Measurements from ENCODE around the gene RNF223. TPM values are rescaled to one million over a fixed set of nuclear protein-coding genes. Genes with fewer than 3 reads are reported as not detected.

RNF223 gene
- total RNA-seq, 4 donors from 2014 or later: 9.4 to 19.5 (median 10.5) TPM

DNA sequence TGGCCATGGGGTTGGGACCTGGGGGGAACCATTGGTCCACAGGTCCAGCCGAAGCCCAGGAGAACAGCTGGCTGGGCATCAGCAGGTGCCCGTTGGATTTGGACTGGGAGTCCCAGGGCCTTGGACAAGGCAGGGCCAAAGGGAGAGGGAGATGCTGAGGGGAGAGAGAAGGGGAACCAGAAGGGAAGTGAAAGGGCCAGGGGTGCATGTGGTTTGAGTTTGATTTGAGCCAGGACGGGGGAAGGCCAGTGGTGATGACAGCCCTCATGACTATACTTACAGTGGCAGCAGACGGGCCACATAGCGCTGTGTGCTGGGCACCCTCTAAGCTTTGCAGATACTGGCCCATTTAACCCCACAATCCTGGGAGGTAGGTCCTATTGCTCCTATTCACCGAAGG is 35.4 kb downstream of the RNF223 start:
- TF ChIP-seq, protein P1, sequence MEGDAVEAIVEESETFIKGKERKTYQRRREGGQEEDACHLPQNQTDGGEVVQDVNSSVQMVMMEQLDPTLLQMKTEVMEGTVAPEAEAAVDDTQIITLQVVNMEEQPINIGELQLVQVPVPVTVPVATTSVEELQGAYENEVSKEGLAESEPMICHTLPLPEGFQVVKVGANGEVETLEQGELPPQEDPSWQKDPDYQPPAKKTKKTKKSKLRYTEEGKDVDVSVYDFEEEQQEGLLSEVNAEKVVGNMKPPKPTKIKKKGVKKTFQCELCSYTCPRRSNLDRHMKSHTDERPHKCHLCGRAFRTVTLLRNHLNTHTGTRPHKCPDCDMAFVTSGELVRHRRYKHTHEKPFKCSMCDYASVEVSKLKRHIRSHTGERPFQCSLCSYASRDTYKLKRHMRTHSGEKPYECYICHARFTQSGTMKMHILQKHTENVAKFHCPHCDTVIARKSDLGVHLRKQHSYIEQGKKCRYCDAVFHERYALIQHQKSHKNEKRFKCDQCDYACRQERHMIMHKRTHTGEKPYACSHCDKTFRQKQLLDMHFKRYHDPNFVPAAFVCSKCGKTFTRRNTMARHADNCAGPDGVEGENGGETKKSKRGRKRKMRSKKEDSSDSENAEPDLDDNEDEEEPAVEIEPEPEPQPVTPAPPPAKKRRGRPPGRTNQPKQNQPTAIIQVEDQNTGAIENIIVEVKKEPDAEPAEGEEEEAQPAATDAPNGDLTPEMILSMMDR (IDR thresholded peaks at IDR 0.05): no peak
- no peak for TF ChIP-seq POLR2A (IDR thresholded peaks at IDR 0.05)
- intact Hi-C loops (cut with DNase I; ENCODE audit: low total_unique reads): no loop called here
- no peak for DNase-seq (ENCODE audit: low spot score in 2 of 2)
- no peak overlapping the region for H3K4me3 ChIP-seq (ENCODE audit: low read depth, poor library complexity, severe bottlenecking)
- 80 to 83% methylated on average over 6 of the region's 6 CpGs for WGBS, 2 donors

DNA sequence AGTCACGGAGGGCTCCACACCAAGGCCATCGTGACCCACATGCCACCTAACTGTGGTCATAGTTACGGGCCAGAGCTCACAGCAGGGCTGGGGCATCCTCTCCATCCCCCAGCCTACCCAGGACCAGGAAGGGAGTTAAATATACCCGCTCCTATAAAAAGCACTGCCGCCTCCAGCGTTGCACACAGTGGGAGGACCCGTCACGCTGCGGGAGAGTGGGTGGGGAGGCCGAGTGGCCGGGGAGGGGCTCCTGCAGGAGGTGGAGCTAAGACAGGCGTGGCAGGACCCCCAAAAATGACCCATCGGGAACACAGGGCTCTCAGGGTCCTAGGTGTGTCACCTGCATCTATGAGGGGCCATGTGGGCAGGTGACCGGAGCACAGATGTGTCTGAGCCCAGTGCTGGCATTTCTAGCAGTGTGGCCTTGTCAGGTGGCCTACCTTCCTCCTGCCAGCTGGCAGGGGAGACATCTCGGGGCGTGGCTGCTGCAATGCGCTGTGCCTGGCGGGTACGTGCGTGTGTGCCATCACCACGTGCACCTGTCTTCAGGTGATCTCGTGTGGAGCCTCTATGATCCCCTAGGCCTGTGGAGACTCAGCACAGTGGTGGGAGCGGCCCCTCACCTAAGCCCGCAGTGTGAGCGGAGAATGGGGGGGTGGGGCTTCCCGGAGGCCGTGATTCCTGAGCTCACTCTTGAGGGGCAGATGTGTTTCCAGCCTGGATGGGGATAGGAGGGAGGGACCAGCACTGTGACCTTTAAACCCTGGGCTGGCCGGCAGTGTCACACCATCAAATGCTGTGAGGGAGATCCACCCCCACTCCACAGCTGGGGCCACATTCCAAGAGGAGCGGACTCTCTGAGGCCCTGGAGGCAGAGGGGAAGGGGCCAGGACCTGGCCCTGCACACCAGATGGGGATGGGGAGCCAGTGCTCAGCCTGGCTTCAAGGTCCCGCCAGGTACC is 36.5 kb downstream of the RNF223 start:
- TF ChIP-seq, protein P1 (IDR thresholded peaks at IDR 0.05): no peak
- TF ChIP-seq POLR2A (IDR thresholded peaks at IDR 0.05): no peak
- 51 to 61% methylated on average over 19 to 27 of the region's 30 CpGs for WGBS, 2 donors

DNA sequence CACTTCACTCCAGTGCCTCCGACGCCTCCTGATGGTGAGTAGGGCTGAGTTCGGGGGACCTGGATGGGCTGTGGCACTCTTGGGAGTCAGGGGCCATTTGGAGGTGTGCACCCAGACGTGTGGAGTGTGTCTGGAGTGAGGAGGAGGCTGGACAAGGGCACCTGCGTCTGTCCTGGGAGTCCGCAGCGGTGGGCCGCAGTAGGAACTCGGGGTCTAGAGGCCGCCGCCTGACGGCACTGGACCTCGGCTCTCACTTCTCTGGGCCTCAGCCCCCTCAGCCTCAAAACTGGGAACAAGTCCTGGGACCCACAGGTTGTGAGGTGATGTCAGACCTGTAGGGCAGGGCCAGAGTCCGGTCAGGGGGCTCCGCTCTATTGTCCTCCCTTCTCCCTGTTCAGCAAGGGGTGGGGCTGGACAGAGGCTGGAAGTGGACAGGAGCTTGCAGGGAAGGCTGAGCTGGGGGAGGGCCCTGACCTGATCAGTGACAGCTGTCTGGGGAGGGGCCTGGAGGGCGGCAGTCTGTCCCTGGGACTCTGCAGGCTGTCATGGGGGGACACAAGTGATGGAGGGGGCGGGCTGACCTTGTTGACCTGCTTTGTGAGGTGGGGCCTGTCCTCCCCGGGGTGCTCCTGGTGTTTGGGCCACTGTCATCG is 38.7 kb downstream of the RNF223 start:
- WGBS, 2 donors: 92% methylated on average over 18 to 19 of the region's 19 CpGs
- no peak for DNase-seq (ENCODE audit: low spot score in 2 of 2)
- TF ChIP-seq POLR2A (IDR thresholded peaks at IDR 0.05): no peak
- TF ChIP-seq, protein P1 (IDR thresholded peaks at IDR 0.05): no peak
- intact Hi-C loops (cut with DNase I; ENCODE audit: low total_unique reads): no loop called here
- no peak overlapping the region for H3K4me3 ChIP-seq (ENCODE audit: low read depth, poor library complexity, severe bottlenecking)

More for the DNA sequence above, 36.5 kb downstream of the RNF223 start:
- intact Hi-C loops (cut with DNase I; ENCODE audit: low total_unique reads): no loop called here
- H3K4me3 ChIP-seq (ENCODE audit: low read depth, poor library complexity, severe bottlenecking): no peak overlapping the region
- DNase-seq (ENCODE audit: low spot score in 2 of 2): no peak

DNA sequence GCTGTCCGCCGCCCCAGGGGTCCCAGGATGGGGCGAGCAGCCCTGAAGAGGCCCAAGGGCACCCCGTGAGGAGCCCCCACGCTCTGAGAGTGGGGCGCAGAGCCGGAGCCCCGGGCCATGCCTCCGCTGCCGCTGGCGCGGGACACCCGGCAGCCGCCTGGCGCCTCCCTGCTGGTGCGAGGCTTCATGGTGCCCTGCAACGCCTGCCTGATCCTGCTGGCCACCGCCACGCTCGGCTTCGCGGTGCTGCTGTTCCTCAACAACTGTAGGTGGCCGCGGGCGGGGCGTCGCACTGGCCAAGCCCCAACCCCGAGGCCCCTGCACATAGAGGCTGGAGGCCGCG is 39.7 kb downstream of the RNF223 start:
- no peak for TF ChIP-seq POLR2A (IDR thresholded peaks at IDR 0.05)
- TF ChIP-seq, protein P1 (IDR thresholded peaks at IDR 0.05): no peak
- 65 to 76% methylated on average over 15 to 16 of the region's 30 CpGs for WGBS, 2 donors
- no peak overlapping the region for H3K4me3 ChIP-seq (ENCODE audit: low read depth, poor library complexity, severe bottlenecking)
- intact Hi-C loops (cut with DNase I; ENCODE audit: low total_unique reads): no loop called here
- no peak for DNase-seq (ENCODE audit: low spot score in 2 of 2)

DNA sequence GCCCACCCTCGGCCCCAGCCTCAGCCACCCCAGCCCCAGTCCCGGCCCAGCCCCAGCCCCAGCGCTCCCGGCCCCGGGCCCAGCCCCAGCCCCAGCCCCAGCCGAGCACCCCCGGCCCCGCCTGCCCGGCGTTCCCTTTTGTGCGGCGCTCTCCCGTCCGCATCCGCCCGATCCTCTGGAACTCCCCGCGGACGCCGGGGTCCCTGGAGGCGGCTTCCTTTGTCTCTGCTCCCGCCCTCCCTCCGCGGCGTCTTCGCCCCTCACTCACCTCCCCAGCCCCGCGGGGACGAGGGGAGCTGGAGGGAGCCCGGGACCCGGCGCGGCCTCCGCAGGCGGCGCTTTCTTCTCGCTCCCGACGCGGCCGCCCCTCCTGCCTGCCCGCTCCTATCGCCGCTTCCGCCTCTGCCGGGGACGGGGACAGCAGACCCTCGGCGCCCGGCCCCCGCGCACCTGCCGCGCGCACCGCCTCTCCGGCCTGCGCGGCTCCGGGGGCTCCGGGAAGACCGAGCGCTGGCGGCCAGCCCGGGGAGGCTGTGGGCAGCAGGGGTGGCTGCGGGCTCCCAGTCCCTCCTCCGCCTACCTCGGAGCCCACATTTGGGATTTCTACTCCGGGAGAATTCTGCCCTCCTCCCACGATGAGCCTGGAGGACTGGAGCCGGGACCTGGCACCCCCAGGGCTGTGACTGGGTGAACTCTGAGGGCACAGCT is 40.2 kb downstream of the RNF223 start:
- WGBS, 2 donors: 20 to 23% methylated on average over 52 to 60 of the region's 71 CpGs
- H3K4me3 ChIP-seq (ENCODE audit: low read depth, poor library complexity, severe bottlenecking): no peak overlapping the region
- intact Hi-C loops (cut with DNase I; ENCODE audit: low total_unique reads): no loop called here
- no peak for DNase-seq (ENCODE audit: low spot score in 2 of 2)
- TF ChIP-seq, protein P1 (IDR thresholded peaks at IDR 0.05): no peak
- TF ChIP-seq POLR2A (IDR thresholded peaks at IDR 0.05): no peak

Data from lower leg skin (tissue), 4 donors.